Measurements from ENCODE around the gene SND1.

SND1 gene

DNA sequence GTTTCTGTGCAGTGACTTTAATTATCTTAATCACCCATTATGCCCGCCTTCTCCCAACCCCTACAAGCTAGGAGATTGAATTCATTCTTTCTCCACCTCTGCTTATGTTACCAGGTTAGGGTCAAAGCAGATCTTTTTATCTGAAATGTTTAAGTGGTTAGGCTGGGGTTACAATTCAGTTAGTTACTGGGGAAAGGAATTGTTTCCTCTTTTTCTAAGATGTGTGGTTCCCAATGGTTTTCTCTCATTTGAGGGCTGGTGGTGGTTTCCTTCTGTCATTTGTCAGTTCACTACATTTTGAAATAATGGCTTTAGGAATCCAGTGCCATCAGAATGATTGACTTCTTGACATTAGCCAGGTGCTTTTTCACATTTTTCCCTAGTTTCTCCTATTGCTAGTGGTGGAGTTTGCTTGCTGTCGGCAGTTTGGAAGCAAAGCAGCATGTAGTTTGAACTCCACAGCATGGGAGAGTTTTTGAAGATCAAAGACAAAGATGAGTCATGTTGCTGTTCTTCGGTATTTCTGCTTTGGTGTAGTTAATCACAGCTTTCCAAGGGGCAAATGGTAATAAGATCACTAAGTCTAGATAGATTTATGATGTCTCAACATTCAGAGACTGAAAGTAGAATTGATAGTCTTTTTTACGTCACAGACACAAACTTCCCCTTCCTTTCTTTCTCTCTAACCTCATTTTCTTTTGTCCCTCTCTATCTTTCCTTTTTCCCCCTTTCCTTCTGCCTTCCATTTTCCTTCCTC is 168.2 kb downstream of the SND1 start:
- CTCF ChIA-PET = interaction anchor here (1.1 to 1.5 kb wide), 2 partner anchors 28 to 388 kb away, joined by 3 to 8 read pairs; no protein-coding TSS in a partner anchor
- TF ChIP-seq ZNF10 (tag by site-specific recombination; IDR thresholded peaks at IDR 0.05) (no peak), ZNF121 (tag by site-specific recombination; IDR thresholded peaks at IDR 0.05) (no peak), ZNF132 (tag by site-specific recombination; IDR thresholded peaks at IDR 0.05; ENCODE audit: borderline replicate concordance) (no peak), ZNF354C (tag by site-specific recombination; IDR thresholded peaks at IDR 0.05; ENCODE audit: borderline replicate concordance, low read depth) (no peak), ZNF211 (tag by site-specific recombination; IDR thresholded peaks at IDR 0.05; ENCODE audit: low read depth) (no peak), ZNF292 (tag by site-specific recombination; IDR thresholded peaks at IDR 0.05; ENCODE audit: borderline replicate concordance, low read depth) (no peak), ZNF239 (tag by site-specific recombination; IDR thresholded peaks at IDR 0.05) (no peak), ZBTB48 (tag by site-specific recombination; IDR thresholded peaks at IDR 0.05) (no peak), ZNF747 (tag by site-specific recombination; IDR thresholded peaks at IDR 0.05) (no peak), ZNF391 (tag by site-specific recombination; IDR thresholded peaks at IDR 0.05; ENCODE audit: borderline replicate concordance, low read depth) (no peak), ZNF626 (tag by site-specific recombination; IDR thresholded peaks at IDR 0.05) (no peak), ZNF223 (tag by site-specific recombination; IDR thresholded peaks at IDR 0.05) (no peak), ZNF202 (tag by site-specific recombination; IDR thresholded peaks at IDR 0.05; ENCODE audit: borderline replicate concordance) (no peak), HOXA7 (CRISPR knock-in tag; IDR thresholded peaks at IDR 0.05; ENCODE audit: borderline replicate concordance) (no peak), ZNF23 (tag by site-specific recombination; IDR thresholded peaks at IDR 0.05; ENCODE audit: borderline replicate concordance) (no peak), ZNF785 (tag by site-specific recombination; IDR thresholded peaks at IDR 0.05) (no peak), EGR2 (tag by site-specific recombination; IDR thresholded peaks at IDR 0.05; ENCODE audit: low read depth) (no peak), ZIC2 (tag by site-specific recombination; IDR thresholded peaks at IDR 0.05) (peak; percentile 92)
- TF ChIP-seq, protein P1, sequence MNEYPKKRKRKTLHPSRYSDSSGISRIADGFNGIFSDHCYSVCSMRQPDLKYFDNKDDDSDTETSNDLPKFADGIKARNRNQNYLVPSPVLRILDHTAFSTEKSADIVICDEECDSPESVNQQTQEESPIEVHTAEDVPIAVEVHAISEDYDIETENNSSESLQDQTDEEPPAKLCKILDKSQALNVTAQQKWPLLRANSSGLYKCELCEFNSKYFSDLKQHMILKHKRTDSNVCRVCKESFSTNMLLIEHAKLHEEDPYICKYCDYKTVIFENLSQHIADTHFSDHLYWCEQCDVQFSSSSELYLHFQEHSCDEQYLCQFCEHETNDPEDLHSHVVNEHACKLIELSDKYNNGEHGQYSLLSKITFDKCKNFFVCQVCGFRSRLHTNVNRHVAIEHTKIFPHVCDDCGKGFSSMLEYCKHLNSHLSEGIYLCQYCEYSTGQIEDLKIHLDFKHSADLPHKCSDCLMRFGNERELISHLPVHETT (tag by site-specific recombination; IDR thresholded peaks at IDR 0.05) = 0 out of 2 replicates have a peak, but pooled peaks have one; percentile 41
- TF ChIP-seq, protein P2, sequence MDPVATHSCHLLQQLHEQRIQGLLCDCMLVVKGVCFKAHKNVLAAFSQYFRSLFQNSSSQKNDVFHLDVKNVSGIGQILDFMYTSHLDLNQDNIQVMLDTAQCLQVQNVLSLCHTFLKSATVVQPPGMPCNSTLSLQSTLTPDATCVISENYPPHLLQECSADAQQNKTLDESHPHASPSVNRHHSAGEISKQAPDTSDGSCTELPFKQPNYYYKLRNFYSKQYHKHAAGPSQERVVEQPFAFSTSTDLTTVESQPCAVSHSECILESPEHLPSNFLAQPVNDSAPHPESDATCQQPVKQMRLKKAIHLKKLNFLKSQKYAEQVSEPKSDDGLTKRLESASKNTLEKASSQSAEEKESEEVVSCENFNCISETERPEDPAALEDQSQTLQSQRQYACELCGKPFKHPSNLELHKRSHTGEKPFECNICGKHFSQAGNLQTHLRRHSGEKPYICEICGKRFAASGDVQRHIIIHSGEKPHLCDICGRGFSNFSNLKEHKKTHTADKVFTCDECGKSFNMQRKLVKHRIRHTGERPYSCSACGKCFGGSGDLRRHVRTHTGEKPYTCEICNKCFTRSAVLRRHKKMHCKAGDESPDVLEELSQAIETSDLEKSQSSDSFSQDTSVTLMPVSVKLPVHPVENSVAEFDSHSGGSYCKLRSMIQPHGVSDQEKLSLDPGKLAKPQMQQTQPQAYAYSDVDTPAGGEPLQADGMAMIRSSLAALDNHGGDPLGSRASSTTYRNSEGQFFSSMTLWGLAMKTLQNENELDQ (tag by site-specific recombination; IDR thresholded peaks at IDR 0.05; ENCODE audit: low read depth) = no peak
- TF ChIP-seq, protein P3, sequence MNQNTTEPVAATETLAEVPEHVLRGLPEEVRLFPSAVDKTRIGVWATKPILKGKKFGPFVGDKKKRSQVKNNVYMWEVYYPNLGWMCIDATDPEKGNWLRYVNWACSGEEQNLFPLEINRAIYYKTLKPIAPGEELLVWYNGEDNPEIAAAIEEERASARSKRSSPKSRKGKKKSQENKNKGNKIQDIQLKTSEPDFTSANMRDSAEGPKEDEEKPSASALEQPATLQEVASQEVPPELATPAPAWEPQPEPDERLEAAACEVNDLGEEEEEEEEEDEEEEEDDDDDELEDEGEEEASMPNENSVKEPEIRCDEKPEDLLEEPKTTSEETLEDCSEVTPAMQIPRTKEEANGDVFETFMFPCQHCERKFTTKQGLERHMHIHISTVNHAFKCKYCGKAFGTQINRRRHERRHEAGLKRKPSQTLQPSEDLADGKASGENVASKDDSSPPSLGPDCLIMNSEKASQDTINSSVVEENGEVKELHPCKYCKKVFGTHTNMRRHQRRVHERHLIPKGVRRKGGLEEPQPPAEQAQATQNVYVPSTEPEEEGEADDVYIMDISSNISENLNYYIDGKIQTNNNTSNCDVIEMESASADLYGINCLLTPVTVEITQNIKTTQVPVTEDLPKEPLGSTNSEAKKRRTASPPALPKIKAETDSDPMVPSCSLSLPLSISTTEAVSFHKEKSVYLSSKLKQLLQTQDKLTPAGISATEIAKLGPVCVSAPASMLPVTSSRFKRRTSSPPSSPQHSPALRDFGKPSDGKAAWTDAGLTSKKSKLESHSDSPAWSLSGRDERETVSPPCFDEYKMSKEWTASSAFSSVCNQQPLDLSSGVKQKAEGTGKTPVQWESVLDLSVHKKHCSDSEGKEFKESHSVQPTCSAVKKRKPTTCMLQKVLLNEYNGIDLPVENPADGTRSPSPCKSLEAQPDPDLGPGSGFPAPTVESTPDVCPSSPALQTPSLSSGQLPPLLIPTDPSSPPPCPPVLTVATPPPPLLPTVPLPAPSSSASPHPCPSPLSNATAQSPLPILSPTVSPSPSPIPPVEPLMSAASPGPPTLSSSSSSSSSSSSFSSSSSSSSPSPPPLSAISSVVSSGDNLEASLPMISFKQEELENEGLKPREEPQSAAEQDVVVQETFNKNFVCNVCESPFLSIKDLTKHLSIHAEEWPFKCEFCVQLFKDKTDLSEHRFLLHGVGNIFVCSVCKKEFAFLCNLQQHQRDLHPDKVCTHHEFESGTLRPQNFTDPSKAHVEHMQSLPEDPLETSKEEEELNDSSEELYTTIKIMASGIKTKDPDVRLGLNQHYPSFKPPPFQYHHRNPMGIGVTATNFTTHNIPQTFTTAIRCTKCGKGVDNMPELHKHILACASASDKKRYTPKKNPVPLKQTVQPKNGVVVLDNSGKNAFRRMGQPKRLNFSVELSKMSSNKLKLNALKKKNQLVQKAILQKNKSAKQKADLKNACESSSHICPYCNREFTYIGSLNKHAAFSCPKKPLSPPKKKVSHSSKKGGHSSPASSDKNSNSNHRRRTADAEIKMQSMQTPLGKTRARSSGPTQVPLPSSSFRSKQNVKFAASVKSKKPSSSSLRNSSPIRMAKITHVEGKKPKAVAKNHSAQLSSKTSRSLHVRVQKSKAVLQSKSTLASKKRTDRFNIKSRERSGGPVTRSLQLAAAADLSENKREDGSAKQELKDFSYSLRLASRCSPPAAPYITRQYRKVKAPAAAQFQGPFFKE (tag by site-specific recombination; IDR thresholded peaks at IDR 0.05; ENCODE audit: borderline replicate concordance) = no peak
- TF ChIP-seq, protein P4, sequence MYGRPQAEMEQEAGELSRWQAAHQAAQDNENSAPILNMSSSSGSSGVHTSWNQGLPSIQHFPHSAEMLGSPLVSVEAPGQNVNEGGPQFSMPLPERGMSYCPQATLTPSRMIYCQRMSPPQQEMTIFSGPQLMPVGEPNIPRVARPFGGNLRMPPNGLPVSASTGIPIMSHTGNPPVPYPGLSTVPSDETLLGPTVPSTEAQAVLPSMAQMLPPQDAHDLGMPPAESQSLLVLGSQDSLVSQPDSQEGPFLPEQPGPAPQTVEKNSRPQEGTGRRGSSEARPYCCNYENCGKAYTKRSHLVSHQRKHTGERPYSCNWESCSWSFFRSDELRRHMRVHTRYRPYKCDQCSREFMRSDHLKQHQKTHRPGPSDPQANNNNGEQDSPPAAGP (tag by site-specific recombination; IDR thresholded peaks at IDR 0.05) = no peak
- TF ChIP-seq, protein P5, sequence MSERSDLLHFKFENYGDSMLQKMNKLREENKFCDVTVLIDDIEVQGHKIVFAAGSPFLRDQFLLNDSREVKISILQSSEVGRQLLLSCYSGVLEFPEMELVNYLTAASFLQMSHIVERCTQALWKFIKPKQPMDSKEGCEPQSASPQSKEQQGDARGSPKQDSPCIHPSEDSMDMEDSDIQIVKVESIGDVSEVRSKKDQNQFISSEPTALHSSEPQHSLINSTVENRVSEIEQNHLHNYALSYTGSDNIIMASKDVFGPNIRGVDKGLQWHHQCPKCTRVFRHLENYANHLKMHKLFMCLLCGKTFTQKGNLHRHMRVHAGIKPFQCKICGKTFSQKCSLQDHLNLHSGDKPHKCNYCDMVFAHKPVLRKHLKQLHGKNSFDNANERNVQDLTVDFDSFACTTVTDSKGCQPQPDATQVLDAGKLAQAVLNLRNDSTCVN (tag by site-specific recombination; optimal IDR thresholded peaks at IDR 0.05) = no peak

More for the DNA sequence above, 168.2 kb downstream of the SND1 start:
- Histone ChIP-seq H3K4me3 (ENCODE audit: low read depth, low read length) (no peak overlapping the region), H3K4me1 (ENCODE audit: control insufficient read depth, insufficient read depth, low read length) (peaks cover 15% of the 10 kb centered on the region; the same call in 1 of the 2 replicates), H3K9me3 (ENCODE audit: control insufficient read depth, insufficient read depth, low read depth, low read length) (no peaks in the 10 kb centered on the region), H3K27ac (ENCODE audit: extremely low read depth, low read depth, low read length) (no peak overlapping the region), H3K36me3 (ENCODE audit: control insufficient read depth in 2 of 2, insufficient read depth in 1 of 2, low read length in 2 of 2) (no peaks in the 10 kb centered on the region)
- POLR2A ChIA-PET = no interaction called here
